Activated naive CD8-positive, alpha-beta T cell treated with anti-CD3 and anti-CD28 coated beads, Interleukin-2, amount 50 U/mL, for 24 hours (primary cell): Measurements from ENCODE around the gene MICAL2.
A peak's percentile ranks its signal among the peaks of the same experiment; 100 is the strongest.

Experiments used
- ATAC-seq: fragments of 150-1000 bp; cut with Tn5 transposase; one replicate; pipeline ENCODE4 v1.10.0; 2021
- DNase-seq: peaks from one replicate; pipeline ENCODE4 v3.0.0; 2021
- H3K27ac Mint-ChIP-seq: one replicate; pipeline ENCODE4 v1.8.0; 2021; ENCODE audit warnings: mild to moderate bottlenecking, mixed read lengths
- H3K27me3 Mint-ChIP-seq: one replicate; pipeline ENCODE4 v1.8.0; 2021; ENCODE audit warnings: mixed read lengths
- H3K36me3 Mint-ChIP-seq: one replicate; pipeline ENCODE4 v1.8.0; 2021; ENCODE audit warnings: low read depth, mixed read lengths
- H3K4me1 Mint-ChIP-seq: one replicate; pipeline ENCODE4 v1.8.0; 2021; ENCODE audit warnings: mixed read lengths
- H3K4me3 Mint-ChIP-seq: one replicate; pipeline ENCODE4 v1.8.0; 2021; ENCODE audit warnings: mild to moderate bottlenecking, moderate library complexity, mixed read lengths
- H3K9me3 Mint-ChIP-seq: one replicate; pipeline ENCODE4 v1.8.0; 2021; ENCODE audit warnings: mixed read lengths

The MICAL2 gene

GRCh38 chr11:12088047-12088481 is 22.3 kb upstream of the MICAL2 start:
- no peak overlapping the region for H3K4me3 Mint-ChIP-seq
- no peaks in the 10 kb centered on the region for H3K27me3 Mint-ChIP-seq
- H3K4me1 Mint-ChIP-seq, result peaks cover 57% of the 10 kb centered on the region
- DNase-seq, result no peak
- no peak for ATAC-seq
- no peaks in the 10 kb centered on the region for H3K36me3 Mint-ChIP-seq
- no peaks in the 10 kb centered on the region for H3K9me3 Mint-ChIP-seq
- peak overlapping the region; percentile 19 for H3K27ac Mint-ChIP-seq

GRCh38 chr11:12088531-12088930 is 21.9 kb upstream of the MICAL2 start:
- Mint-ChIP-seq H3K36me3 (no peaks in the 10 kb centered on the region), H3K27me3 (no peaks in the 10 kb centered on the region), H3K27ac (no peak overlapping the region), H3K4me1 (peaks cover 55% of the 10 kb centered on the region), H3K4me3 (no peak overlapping the region), H3K9me3 (no peaks in the 10 kb centered on the region)
- ATAC-seq (no peak), DNase-seq (no peak)

GRCh38 chr11:12089041-12089440 is 21.3 kb upstream of the MICAL2 start:
- ATAC-seq (no peak), DNase-seq (no peak)
- Mint-ChIP-seq H3K36me3 (no peaks in the 10 kb centered on the region), H3K27ac (no peak overlapping the region), H3K27me3 (no peaks in the 10 kb centered on the region), H3K9me3 (no peaks in the 10 kb centered on the region), H3K4me1 (peaks cover 51% of the 10 kb centered on the region), H3K4me3 (no peak overlapping the region)

GRCh38 chr11:12089473-12089872 is 20.9 kb upstream of the MICAL2 start:
- no peak for DNase-seq
- Mint-ChIP-seq H3K27me3 (no peaks in the 10 kb centered on the region), H3K27ac (no peak overlapping the region), H3K9me3 (no peaks in the 10 kb centered on the region), H3K4me3 (no peak overlapping the region), H3K36me3 (no peaks in the 10 kb centered on the region), H3K4me1 (peaks cover 51% of the 10 kb centered on the region)
- ATAC-seq, result no peak

- no peak overlapping the region for H3K4me3 Mint-ChIP-seq
- no peaks in the 10 kb centered on the region for H3K27me3 Mint-ChIP-seq
- peak overlapping the region; percentile 64 for H3K27ac Mint-ChIP-seq
- peaks cover 51% of the 10 kb centered on the region for H3K4me1 Mint-ChIP-seq
- DNase-seq (no peak), ATAC-seq (no peak)
- no peaks in the 10 kb centered on the region for H3K36me3 Mint-ChIP-seq
- H3K9me3 Mint-ChIP-seq, result no peaks in the 10 kb centered on the region
Measured at GRCh38 chr11:12090061-12090591, 20.3 kb upstream of the MICAL2 start.

- DNase-seq (no peak), ATAC-seq (no peak)
- no peaks in the 10 kb centered on the region for H3K27me3 Mint-ChIP-seq
- peaks cover 46% of the 10 kb centered on the region for H3K4me1 Mint-ChIP-seq
- H3K27ac Mint-ChIP-seq, result no peak overlapping the region
- no peak overlapping the region for H3K4me3 Mint-ChIP-seq
- no peaks in the 10 kb centered on the region for H3K9me3 Mint-ChIP-seq
- H3K36me3 Mint-ChIP-seq, result no peaks in the 10 kb centered on the region
Measured at GRCh38 chr11:12090761-12091258, 19.6 kb upstream of the MICAL2 start.

GRCh38 chr11:12091956-12092558 is 18.3 kb upstream of the MICAL2 start:
- ATAC-seq (no peak), DNase-seq (no peak)
- H3K4me3 Mint-ChIP-seq, result no peak overlapping the region
- no peaks in the 10 kb centered on the region for H3K36me3 Mint-ChIP-seq
- no peak overlapping the region for H3K27ac Mint-ChIP-seq
- no peaks in the 10 kb centered on the region for H3K9me3 Mint-ChIP-seq
- peaks cover 34% of the 10 kb centered on the region for H3K4me1 Mint-ChIP-seq
- H3K27me3 Mint-ChIP-seq, result no peaks in the 10 kb centered on the region

- Mint-ChIP-seq H3K27ac (no peak overlapping the region), H3K4me1 (peaks cover 27% of the 10 kb centered on the region), H3K9me3 (no peaks in the 10 kb centered on the region), H3K27me3 (no peaks in the 10 kb centered on the region), H3K4me3 (no peak overlapping the region), H3K36me3 (no peaks in the 10 kb centered on the region)
- DNase-seq, result no peak
- no peak for ATAC-seq
Measured at GRCh38 chr11:12092714-12093113, 17.7 kb upstream of the MICAL2 start.

GRCh38 chr11:12094872-12095800 is 15.3 kb upstream of the MICAL2 start:
- Mint-ChIP-seq H3K27ac (no peak overlapping the region), H3K4me3 (no peak overlapping the region)

GRCh38 chr11:12097219-12097618 is 13.2 kb upstream of the MICAL2 start:
- Mint-ChIP-seq H3K36me3 (no peaks in the 10 kb centered on the region), H3K27me3 (peaks cover 8% of the 10 kb centered on the region), H3K4me1 (peaks cover 9% of the 10 kb centered on the region), H3K4me3 (no peak overlapping the region), H3K9me3 (no peaks in the 10 kb centered on the region), H3K27ac (no peak overlapping the region)
- ATAC-seq (no peak), DNase-seq (no peak)

More at GRCh38 chr11:12094872-12095800, 15.3 kb upstream of the MICAL2 start:
- ATAC-seq, result no peak
- Mint-ChIP-seq H3K9me3 (no peaks in the 10 kb centered on the region), H3K4me1 (peaks cover 15% of the 10 kb centered on the region), H3K27me3 (peaks cover 2% of the 10 kb centered on the region), H3K36me3 (no peaks in the 10 kb centered on the region)
- DNase-seq, result no peak

- Mint-ChIP-seq H3K4me1 (peaks cover 9% of the 10 kb centered on the region), H3K27ac (no peak overlapping the region), H3K27me3 (peaks cover 9% of the 10 kb centered on the region), H3K4me3 (no peak overlapping the region), H3K36me3 (no peaks in the 10 kb centered on the region), H3K9me3 (no peaks in the 10 kb centered on the region)
- ATAC-seq, result no peak
- DNase-seq, result no peak
Measured at GRCh38 chr11:12098601-12099000, 11.8 kb upstream of the MICAL2 start.

- H3K9me3 Mint-ChIP-seq, result no peaks in the 10 kb centered on the region
- H3K4me1 Mint-ChIP-seq, result peaks cover 9% of the 10 kb centered on the region
- H3K27me3 Mint-ChIP-seq, result peaks cover 9% of the 10 kb centered on the region
- no peak overlapping the region for H3K4me3 Mint-ChIP-seq
- no peak for ATAC-seq
- H3K36me3 Mint-ChIP-seq, result no peaks in the 10 kb centered on the region
- no peak for DNase-seq
- no peak overlapping the region for H3K27ac Mint-ChIP-seq
Measured at GRCh38 chr11:12099132-12099873, 11.1 kb upstream of the MICAL2 start.

- Mint-ChIP-seq H3K27me3 (peaks cover 9% of the 10 kb centered on the region), H3K4me1 (peaks cover 9% of the 10 kb centered on the region), H3K27ac (no peak overlapping the region), H3K9me3 (no peaks in the 10 kb centered on the region), H3K4me3 (no peak overlapping the region), H3K36me3 (no peaks in the 10 kb centered on the region)
- DNase-seq (no peak), ATAC-seq (no peak)
Measured at GRCh38 chr11:12100429-12100828, 10.0 kb upstream of the MICAL2 start.

GRCh38 chr11:12100841-12101242 is 9.5 kb upstream of the MICAL2 start:
- Mint-ChIP-seq H3K4me1 (peaks cover 9% of the 10 kb centered on the region), H3K27ac (no peak overlapping the region), H3K4me3 (no peak overlapping the region), H3K36me3 (no peaks in the 10 kb centered on the region), H3K9me3 (no peaks in the 10 kb centered on the region), H3K27me3 (peaks cover 9% of the 10 kb centered on the region)
- ATAC-seq (no peak), DNase-seq (no peak)
